HG03060 (cell line): Measurements from ENCODE around the gene FAM135A.
A peak's percentile ranks its signal among the peaks of the same experiment; 100 is the strongest.
"Not testable (repeated sequence)": the region's sequence is repeated elsewhere in the genome, so short reads cannot be mapped to it uniquely, and the experiment has no call there.

Experiments
- ATAC-seq: cut with Tn5 transposase; IDR thresholded peaks from one replicate; pipeline ENCODE4 v1.9.1; 2021; ENCODE audit warnings: low read depth, moderate number of reproducible peaks; ENCODE audit not compliant: unreplicated experiment

Gene FAM135A

DNA sequence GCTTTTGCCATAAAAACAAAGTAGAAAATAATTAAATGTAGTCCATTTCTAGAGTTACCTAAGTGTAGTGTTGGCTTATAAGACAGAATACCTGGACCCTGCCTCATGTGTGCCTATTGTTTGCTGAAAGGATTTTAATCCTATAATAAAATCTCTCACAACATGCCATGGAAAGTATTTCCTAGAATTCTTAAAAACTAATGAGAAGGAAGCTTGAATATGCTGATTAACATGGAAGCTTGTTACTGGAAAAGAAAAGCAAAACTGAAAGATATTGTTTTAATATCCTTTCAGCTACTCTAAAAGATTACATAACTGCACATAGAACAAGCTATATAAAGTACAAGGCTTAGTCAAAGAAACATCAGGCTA, 18.0 kb upstream of the FAM135A start:
- ATAC-seq = no peak

DNA sequence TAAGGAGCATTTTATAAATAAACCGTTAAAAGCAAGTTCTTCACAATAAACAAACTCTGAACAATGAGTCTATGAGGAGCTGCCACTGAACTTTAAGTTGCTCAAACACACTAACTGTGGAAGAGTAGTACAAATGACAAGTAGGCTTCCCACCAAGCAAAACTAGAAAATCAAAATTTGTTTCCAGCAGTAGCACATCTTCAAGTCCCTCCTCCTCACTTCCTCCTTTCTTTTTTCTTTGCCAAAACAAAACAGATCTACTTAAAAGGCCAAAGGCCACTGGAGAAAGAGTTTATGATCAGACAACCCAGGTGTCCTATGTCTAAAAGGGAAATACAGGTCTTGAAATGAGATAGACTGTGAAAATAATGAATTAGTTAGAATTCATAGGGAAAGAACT, 17.1 kb upstream of the FAM135A start:
- ATAC-seq = no peak

- ATAC-seq = no peak
These were observed 16.2 kb upstream of the FAM135A start for GRCh38 chr6:70396796-70397729.

GRCh38 chr6:70398783-70399728, 14.3 kb upstream of the FAM135A start:
- ATAC-seq = no peak

DNA sequence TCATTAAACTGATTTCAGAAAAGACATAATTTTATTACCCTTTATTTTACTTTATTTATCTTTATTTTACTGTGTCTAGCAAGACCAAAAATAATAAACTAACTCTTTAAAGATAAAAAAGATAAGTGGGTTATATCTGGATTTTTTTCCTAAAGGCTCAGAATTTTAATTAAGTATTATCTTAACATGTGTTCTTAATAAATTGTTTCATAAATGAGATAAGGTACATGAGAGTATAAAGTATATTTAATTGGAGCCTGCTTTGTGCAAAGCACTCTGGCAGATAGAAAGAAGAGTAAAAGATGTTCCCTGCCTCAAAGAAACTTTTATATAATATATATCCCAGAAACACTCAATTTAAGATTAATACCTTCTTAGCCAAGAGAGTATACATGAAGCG, 8.7 kb upstream of the FAM135A start:
- no peak for ATAC-seq

- no peak for ATAC-seq
These were observed 4.1 kb upstream of the FAM135A start for GRCh38 chr6:70409216-70409615.

GRCh38 chr6:70411542-70412251, 1.6 kb upstream of the FAM135A start:
- no peak for ATAC-seq

DNA sequence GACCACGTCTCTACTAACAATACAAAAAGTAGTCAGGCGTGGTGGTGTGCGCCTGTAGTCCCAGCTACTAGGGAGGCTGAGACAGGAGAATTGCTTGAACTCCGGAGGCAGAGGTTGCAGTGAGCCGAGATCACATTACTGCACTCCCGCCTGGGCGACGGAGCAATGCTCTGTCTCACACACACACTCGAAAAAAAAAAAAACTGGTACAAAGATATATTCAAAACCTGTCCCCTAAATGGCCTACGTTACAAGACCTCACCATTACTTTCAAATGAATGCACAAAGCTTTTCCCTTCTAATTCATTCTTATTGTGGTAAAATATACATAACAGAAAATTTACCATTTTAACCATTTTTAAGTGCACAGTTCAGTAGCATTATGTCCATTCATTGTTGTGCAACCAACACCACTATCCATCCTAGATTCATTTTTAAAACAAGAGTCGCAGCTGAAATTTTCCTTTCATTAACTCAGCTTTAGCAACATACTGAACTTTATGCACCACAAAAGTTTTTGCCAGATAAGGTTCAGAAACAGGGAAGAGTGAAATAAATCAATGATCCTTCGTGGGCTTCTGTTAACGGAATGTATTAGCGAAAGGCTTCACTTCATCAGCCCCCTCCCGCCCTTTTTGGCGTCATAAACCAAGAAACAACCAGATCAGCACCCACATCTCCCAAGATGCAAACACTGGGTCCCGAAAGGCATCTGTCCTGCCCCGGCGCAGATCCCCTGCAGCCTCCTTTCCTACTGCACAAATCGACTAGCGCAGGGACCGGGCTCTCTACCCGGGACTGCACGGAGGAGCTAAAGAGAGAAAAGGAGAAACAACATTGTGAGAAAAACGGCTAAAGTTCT, 825 bp upstream of the FAM135A start:
- peak; percentile 7 for ATAC-seq

DNA sequence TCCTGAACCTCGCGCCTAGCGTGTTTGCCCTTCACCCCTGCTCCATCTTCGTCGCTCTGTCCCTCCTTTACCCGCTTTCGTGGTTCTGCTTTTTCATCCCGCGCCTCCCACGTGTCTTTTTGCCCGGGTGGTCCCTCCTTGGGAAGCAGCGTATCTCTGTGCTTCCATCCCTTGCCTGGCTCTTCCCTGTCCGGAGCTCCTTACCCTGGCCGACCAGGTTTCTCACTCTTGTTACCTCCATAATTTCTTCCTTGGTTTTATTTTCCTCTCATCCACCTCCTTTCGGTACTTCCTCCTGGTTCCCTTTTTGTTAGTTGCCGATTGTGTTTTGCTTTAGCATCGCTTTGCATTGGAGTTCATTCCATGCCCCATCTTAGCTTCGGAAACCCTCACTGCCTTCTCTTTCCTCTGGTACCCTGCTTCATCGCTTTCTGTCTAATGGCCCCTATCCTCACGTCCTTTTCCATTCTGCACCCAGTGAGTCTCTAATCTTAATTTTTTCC, 735 bp downstream of the FAM135A start:
- no peak for ATAC-seq

DNA sequence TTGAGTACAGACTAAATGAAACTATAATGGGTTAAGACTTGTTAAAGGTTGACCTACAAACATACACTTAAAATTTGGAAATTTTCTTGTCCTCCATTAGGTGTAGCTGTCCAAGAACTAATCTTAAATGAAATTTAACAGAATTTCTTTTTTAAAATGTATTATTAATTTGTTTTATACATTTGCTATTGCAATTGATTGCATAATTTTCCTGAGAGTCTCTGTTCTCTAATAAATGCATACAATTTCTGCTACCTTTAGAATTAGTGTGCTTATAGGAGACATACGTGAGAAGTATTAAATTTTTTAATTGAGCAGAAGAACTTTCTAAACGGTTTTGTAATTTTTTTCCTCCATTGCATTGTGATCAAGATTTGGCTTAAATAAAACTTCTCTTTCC, 1.5 kb downstream of the FAM135A start:
- ATAC-seq = no peak

DNA sequence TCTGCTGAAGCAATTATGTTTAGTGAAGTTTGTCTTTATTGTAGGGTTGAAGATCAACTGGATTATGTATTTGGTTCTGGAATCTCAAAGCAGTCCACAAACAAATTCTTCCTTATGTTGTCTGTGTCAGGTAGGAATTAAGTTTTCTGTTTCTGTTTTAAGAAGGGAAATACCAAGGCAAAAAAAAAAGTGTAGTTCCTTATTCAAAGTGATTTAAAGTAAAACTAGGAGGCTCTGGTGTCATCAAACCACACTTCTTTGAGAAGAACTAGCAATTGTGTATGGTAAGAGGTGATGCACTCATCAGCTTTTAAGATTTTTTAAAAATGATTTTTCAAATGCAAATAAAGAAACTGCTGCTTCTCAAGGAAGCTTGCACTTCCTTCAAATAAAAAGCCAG, 1.9 kb downstream of the FAM135A start:
- no peak for ATAC-seq

GRCh38 chr6:70415660-70416059, 2.4 kb downstream of the FAM135A start:
- no peak for ATAC-seq

GRCh38 chr6:70421509-70421908, 8.2 kb downstream of the FAM135A start:
- ATAC-seq = no peak

- ATAC-seq = no peak
These were observed 10.2 kb downstream of the FAM135A start for GRCh38 chr6:70423189-70424134.

DNA sequence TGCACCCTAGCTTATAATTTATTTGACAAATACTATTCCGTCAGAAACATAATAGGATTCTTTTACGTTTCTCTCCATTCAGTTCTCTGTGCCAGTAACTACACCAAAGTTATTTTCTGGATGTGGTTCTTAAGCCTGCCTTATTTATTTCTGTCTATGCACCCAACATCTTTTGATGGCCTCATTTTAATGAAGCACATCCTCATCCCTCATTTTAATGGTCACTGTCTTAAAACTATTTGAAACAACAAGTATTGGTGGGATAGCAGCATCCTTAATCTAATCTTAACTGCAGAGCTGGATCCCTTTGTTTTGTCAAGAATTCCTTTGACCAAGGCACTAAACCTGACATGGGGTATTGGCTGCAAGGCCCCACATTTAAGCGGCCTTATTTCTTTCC, 11.0 kb downstream of the FAM135A start:
- ATAC-seq = no peak

DNA sequence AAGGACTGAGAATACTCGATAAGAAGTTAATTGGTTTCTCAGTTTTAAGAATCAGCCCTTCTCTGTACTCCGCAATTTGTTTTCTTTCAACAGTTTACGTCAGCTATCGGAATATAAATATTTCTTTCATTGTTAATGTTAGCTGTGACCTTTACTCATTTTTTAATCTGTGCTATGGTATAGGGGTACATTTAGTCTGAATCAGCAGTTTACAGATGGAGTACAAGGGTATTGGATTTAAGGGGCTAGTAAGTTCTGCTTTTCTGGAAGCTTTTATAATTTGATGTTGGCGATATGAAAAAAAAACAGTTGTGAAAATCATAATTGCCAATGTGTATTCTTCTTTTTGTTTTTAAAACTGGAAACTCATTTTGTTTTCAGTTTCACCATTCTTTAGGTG, 23.0 kb downstream of the FAM135A start:
- no peak for ATAC-seq

GRCh38 chr6:70445001-70445400, 31.7 kb downstream of the FAM135A start:
- ATAC-seq = no peak

GRCh38 chr6:70447343-70448070, 34.2 kb downstream of the FAM135A start:
- not testable (repeated sequence) for ATAC-seq
